Skeletal muscle tissue (tissue), 4 donors: Measurements from ENCODE around the gene HDHD3. TPM values are rescaled to one million over a fixed set of nuclear protein-coding genes. Genes with fewer than 3 reads are reported as not detected.
"Not testable (repeated sequence)": the region's sequence is repeated elsewhere in the genome, so short reads cannot be mapped to it uniquely, and the experiment has no call there.

Source experiments
- H3K27ac ChIP-seq: one replicate; pipeline ENCODE4 v1.7.0; 2013; ENCODE audit warnings: mild to moderate bottlenecking, low read depth, low read length, inconsistent platforms
- H3K27me3 ChIP-seq, 3 donors: one replicate each; pipeline ENCODE4 v1.7.0; 2013; ENCODE audit warnings: low read length in 3 of 3; ENCODE audit not compliant: control insufficient read depth in 3 of 3, insufficient read depth in 3 of 3
- H3K36me3 ChIP-seq, 3 donors: one replicate each; pipeline ENCODE4 v1.7.0; 2013; ENCODE audit warnings: low read length in 3 of 3; ENCODE audit not compliant: control insufficient read depth in 3 of 3, insufficient read depth in 3 of 3
- H3K4me1 ChIP-seq, 3 donors: one replicate each; pipeline ENCODE4 v1.7.0; 2013; ENCODE audit warnings: low read length in 3 of 3, mild to moderate bottlenecking in 3 of 3; ENCODE audit not compliant: control insufficient read depth in 3 of 3, insufficient read depth in 3 of 3
- H3K4me3 ChIP-seq, 3 donors: one replicate each; pipeline ENCODE4 v1.7.0; 2013; ENCODE audit warnings: low read length in 3 of 3
- H3K9ac ChIP-seq, 3 donors: one replicate each; pipeline ENCODE4 v1.7.0; 2013; ENCODE audit warnings: low read length in 3 of 3, mild to moderate bottlenecking in 3 of 3, moderate library complexity in 2 of 3, low read depth in 1 of 3
- H3K9me3 ChIP-seq, 3 donors: one replicate each; pipeline ENCODE4 v1.7.0; 2013; ENCODE audit warnings: low read length in 3 of 3; ENCODE audit not compliant: control insufficient read depth in 3 of 3
- total RNA-seq: library from RNA; depleted of rRNA; stranded (reverse); fragments of >200 nt; gene quantifications from one replicate; pipeline ENCODE4 v1.2.3, GENCODE V29; 2014
- donor health status: Osteomylitis.

HDHD3 gene
- total RNA-seq, 1 donor from 2014 or later = 3.7 TPM

- H3K27ac ChIP-seq = not testable (repeated sequence)
- H3K4me1 ChIP-seq = peaks cover 14 to 34% (median 25%) of the 10 kb centered on the region in 3 donors
These were observed 29.6 kb upstream of the HDHD3 start for GRCh38 chr9:113406353-113406752.

GRCh38 chr9:113403646-113404045 is 26.9 kb upstream of the HDHD3 start:
- Histone ChIP-seq H3K36me3 (peaks cover 3 to 17% (median 15%) of the 10 kb centered on the region in 3 donors), H3K9me3 (no peaks in the 10 kb centered on the region), H3K27ac (no peak overlapping the region), H3K27me3 (no peaks in the 10 kb centered on the region), H3K9ac (no peak overlapping the region), H3K4me1 (peaks cover 17 to 37% (median 22%) of the 10 kb centered on the region in 3 donors), H3K4me3 (no peak overlapping the region)

More at GRCh38 chr9:113406353-113406752, 29.6 kb upstream of the HDHD3 start:
- H3K9me3 ChIP-seq, H3K27me3 ChIP-seq, H3K4me3 ChIP-seq: not testable (repeated sequence)
- H3K9ac ChIP-seq = peak overlapping the region in 1 of 3 donors; percentile 8
- H3K36me3 ChIP-seq = peaks cover 9 to 21% (median 21%) of the 10 kb centered on the region in 3 donors

DNA sequence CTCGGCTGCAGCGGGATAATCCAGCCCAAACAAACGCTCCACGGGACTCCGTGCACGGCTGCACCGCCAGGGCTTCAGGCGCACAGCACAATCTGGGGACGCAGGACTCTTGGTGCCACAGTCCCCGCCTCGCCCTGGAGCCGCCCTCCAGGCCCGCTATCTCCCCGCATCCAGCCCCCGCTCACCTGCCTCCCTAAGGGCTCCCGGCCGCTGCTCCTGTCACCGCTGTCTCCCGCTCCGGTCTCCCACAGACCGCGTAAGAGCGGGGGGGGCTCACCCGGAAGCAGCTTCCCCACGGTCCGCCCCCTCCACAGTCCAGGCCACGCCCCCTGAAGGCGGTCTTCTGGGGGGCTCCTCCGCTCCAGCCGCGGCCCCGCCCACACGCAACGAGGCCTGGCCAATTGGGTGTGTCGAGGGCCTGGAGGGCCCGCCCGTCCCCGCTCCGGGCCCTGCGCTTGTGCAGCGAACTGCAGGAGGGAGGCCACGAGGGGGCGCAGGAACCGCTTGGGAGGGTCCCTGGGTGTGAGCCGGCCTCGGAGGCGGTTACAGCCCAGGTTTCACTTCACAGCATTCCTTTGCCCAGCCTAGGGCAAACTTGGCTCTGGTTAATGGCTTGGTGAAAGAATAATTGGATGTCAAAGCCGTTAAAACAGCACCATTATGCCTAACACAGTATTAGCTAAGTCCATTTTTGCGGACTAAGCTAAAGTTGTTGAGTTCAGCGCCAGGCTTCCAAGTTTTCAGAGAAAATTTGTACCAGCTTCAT is 24.4 kb upstream of the HDHD3 start, which contains the start of gene ALAD:
Gene ALAD, minus strand, starts transcription at position 258 of the 766 bp plus-strand sequence. CDS start 7,725 bp downstream, outside the sequence.
- Histone ChIP-seq H3K4me3 (peak within 1 kb of the TSS; percentile 87 to 96 (median 89)), H3K27ac (peak within 1 kb of the TSS; percentile 62), H3K4me1 (peaks cover 16 to 25% (median 19%) of the 10 kb centered on the region in 3 donors), H3K27me3 (no peaks in the 10 kb centered on the region), H3K9ac (peak within 1 kb of the TSS; percentile 76 to 92 (median 82)), H3K9me3 (no peaks in the 10 kb centered on the region), H3K36me3 (no peaks in the 10 kb centered on the region)

DNA sequence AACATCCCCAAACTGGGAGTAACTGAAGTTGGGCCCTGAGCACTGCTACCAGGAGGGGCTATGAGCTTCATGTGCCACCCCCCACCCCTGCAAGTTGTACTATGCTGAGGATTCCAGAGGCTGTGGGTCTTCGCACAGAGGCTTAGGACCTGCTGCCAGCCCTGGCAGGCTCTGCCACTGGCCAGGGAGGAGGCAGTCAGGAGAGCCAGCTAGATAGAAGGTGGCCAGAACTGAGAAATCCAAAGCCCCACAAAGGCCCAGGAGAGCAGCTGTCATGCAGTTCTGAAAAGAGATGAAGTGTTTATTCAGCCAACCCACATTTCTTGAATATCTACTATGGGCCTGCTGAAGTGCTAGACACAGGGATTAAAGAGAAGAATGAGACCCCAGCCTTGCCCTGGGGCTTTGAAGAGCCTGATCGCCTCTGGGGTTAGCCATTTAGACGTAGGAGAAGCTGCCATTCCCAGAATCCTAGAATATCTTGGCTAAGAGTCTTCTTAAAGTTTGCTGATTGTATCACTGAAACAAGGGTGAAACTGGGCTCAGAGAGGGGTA is 22.9 kb upstream of the HDHD3 start:
- H3K27me3 ChIP-seq = no peaks in the 10 kb centered on the region
- H3K4me1 ChIP-seq = peaks cover 16 to 25% (median 19%) of the 10 kb centered on the region in 3 donors
- peaks cover 0 to 4% (median 3%) of the 10 kb centered on the region in 3 donors for H3K36me3 ChIP-seq
- peak overlapping the region in 2 of 3 donors; percentile 45 to 87 for H3K4me3 ChIP-seq
- H3K27ac ChIP-seq = no peak overlapping the region
- H3K9ac ChIP-seq = peak overlapping the region in 2 of 3 donors; percentile 10 to 92
- no peaks in the 10 kb centered on the region for H3K9me3 ChIP-seq

DNA sequence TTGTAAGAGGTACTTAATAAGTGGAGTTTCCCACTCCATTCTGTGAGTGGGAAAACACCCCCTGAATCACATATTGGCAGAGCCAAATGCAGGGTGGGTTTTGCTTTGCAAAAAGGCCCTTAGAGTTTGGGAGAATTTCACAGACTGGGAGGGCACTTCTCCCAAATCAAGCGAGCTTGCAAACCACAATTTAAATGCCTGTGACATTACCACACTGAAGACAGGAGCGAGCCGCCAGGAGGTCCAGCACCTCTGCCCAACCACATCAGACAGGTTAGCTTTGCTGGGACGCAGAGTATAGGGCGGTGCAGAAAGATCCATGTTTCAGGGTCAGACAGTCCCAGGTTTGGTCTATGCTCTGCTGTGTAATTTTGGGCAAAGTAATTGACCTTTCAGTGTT is 22.0 kb upstream of the HDHD3 start:
- peaks cover 0 to 4% (median 3%) of the 10 kb centered on the region in 3 donors for H3K36me3 ChIP-seq
- no peak overlapping the region for H3K4me3 ChIP-seq
- H3K27me3 ChIP-seq = no peaks in the 10 kb centered on the region
- no peak overlapping the region for H3K9ac ChIP-seq
- H3K4me1 ChIP-seq = peaks cover 16 to 25% (median 19%) of the 10 kb centered on the region in 3 donors
- H3K9me3 ChIP-seq = no peaks in the 10 kb centered on the region
- H3K27ac ChIP-seq = no peak overlapping the region

DNA sequence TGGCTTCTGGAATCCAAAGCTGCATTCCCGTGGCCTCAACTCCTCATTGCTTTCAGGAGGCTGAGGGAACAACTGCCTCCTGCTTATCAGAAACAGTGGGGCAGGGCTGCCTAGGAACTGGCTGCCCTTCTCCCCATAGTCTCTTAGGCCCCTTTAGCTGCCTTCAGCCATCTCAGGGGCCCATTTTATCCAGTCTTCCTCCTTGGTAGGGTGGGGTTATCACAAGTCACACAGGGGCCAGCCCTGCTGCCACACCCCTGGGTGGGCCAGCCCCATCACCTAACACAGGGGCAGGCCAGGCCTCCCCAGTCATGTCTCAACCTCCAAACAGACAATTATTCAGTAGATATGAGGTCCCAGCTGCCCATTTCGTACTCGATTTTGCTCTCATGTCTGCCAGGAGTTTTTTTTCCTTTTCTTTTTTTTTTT is 20.4 kb upstream of the HDHD3 start:
- no peak overlapping the region for H3K27ac ChIP-seq
- peaks cover 16 to 25% (median 19%) of the 10 kb centered on the region in 3 donors for H3K4me1 ChIP-seq
- no peaks in the 10 kb centered on the region for H3K9me3 ChIP-seq
- H3K9ac ChIP-seq = no peak overlapping the region
- H3K36me3 ChIP-seq = peaks cover 3 to 8% (median 7%) of the 10 kb centered on the region in 3 donors
- H3K27me3 ChIP-seq = no peaks in the 10 kb centered on the region
- no peak overlapping the region for H3K4me3 ChIP-seq

DNA sequence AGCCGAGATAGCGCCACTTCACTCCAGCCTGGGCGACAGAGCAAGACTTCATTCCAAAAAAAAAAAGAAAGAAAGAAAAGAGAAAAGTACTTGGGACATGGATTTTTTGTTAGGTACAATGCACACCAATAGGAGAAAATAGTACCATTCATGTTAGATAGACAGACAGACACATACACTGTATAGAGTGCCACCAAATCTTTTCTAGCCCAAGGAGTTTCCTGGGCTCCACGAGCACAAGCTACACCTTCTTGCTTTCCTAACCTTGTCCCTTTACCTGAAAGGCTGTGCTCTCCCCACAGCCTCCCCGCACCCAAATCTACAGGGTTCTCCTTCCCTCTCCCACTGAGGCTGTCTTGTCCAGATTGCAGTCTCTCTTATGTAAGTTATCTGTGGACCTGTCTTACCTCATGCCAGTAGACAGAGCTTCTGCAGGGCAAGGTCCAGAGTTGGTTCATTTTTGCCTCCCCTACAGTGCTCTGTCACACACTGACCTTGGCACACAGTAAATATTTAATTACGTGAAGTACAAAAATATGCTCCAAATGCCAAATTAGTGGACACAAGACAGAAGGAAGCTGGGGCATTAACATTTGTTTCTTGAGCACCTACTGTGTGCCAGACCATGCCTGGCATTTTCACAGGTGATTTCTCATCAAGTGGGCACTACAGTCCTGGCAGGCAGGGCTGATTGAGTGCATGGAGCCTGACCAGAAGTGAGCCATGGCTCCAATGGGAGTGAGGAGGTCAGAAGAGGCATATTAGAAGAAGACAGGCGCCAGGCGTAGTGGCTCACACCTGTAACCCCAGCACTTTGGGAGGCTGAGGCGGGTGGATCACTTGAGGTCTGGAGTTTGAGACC is 18.4 kb upstream of the HDHD3 start:
- no peaks in the 10 kb centered on the region for H3K27me3 ChIP-seq
- H3K4me1 ChIP-seq = peaks cover 9 to 16% (median 11%) of the 10 kb centered on the region in 3 donors
- H3K9ac ChIP-seq = no peak overlapping the region
- no peak overlapping the region for H3K4me3 ChIP-seq
- peaks cover 22 to 26% (median 25%) of the 10 kb centered on the region in 3 donors for H3K36me3 ChIP-seq
- H3K9me3 ChIP-seq = no peaks in the 10 kb centered on the region
- no peak overlapping the region for H3K27ac ChIP-seq

- Histone ChIP-seq H3K4me3 (no peak overlapping the region), H3K4me1 (peaks cover 0 to 2% (median 0%) of the 10 kb centered on the region in 3 donors), H3K27ac (no peak overlapping the region), H3K36me3 (peaks cover 39 to 43% (median 41%) of the 10 kb centered on the region in 3 donors), H3K27me3 (no peaks in the 10 kb centered on the region), H3K9ac (no peak overlapping the region), H3K9me3 (no peaks in the 10 kb centered on the region)
These were observed 16.5 kb upstream of the HDHD3 start for GRCh38 chr9:113393281-113393680.

DNA sequence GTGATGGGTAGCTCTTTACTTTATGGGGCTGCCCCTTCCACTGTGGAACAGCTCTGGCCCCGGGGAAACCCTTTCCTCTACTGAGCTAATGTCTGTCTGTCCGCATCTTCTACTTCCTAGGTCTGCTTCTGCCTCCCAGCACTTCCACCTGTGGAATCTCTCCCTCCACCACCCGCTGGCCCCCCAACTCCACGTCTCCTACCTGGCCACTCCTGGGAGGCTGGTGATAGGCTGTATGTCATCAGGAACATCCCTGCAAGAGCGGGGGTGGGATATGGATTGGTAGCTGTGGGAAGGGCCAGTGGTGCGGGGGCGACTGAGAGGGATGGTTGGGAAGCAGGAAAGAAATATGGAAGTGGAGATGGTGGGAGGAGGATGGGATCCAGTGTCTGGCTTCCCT is 15.1 kb upstream of the HDHD3 start:
- Histone ChIP-seq H3K4me3 (no peak overlapping the region), H3K4me1 (no peaks in the 10 kb centered on the region), H3K27me3 (no peaks in the 10 kb centered on the region), H3K9ac (no peak overlapping the region), H3K27ac (no peak overlapping the region), H3K9me3 (no peaks in the 10 kb centered on the region), H3K36me3 (peaks cover 50 to 57% (median 51%) of the 10 kb centered on the region in 3 donors)
